HUES6 (cell line): Measurements from ENCODE around the gene TPPP3.

Experiments
- H3K27ac ChIP-seq: 2 replicates; pipeline ENCODE4 v1.7.0; 2013; ENCODE audit warnings: low read depth, mild to moderate bottlenecking, low read length, inconsistent platforms
- H3K27me3 ChIP-seq: 2 replicates; pipeline ENCODE4 v1.6.1; 2013; ENCODE audit warnings: low read length; ENCODE audit not compliant: control insufficient read depth, insufficient read depth
- H3K36me3 ChIP-seq: 2 replicates; pipeline ENCODE4 v1.6.1; 2013; ENCODE audit warnings: low read length; ENCODE audit not compliant: control insufficient read depth, insufficient read depth
- H3K4me1 ChIP-seq: 2 replicates; pipeline ENCODE4 v1.6.1; 2013; ENCODE audit warnings: low read length; ENCODE audit not compliant: control insufficient read depth, insufficient read depth
- H3K4me3 ChIP-seq: 2 replicates; pipeline ENCODE4 v1.5.1; 2013; ENCODE audit warnings: low read depth, low read length
- H3K9ac ChIP-seq: one replicate; pipeline ENCODE4 v1.6.1; 2013; ENCODE audit warnings: mild to moderate bottlenecking, low read length
- H3K9me3 ChIP-seq: 2 replicates; pipeline ENCODE4 v1.6.1; 2013; ENCODE audit warnings: low read depth, low read length; ENCODE audit not compliant: control insufficient read depth, insufficient read depth

Gene TPPP3

DNA sequence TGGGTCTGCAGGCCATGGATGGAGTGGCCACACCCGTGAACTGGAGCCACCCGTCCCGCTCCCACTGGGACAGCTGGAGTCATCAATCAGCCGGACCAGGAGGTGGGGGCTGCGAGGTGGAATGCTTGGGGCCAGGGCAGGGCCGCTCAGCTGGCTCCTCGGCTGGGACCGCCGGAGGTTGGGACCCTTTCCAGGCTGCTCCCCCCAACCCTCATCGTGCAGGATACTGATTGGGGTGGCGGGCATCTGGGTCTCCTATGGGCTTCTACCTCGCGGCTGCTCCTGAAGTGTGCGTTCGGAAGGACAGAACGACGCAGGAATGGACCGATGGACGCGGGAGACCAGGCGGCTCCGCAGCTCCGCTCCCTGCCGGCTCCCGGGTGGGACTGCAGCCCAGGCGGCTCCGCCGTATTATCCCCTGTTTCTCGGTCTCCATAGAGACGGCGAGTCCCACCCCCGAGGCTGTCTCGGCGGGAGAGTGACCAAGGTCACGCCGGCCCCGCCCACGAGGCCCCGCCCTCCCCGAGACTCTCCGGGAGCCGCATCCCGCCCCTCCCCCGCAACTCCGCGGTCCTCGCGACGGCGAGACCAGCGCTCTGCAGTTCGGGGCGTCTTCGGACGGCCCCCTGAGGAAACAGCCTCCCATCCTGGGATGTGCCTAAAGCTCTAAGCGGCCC is at the start of gene TPPP3:
Gene TPPP3, minus strand, starts transcription at position 388 of the 677 bp plus-strand sequence. CDS start 2,387 bp downstream, outside the sequence.
- Histone ChIP-seq H3K27me3 (peaks cover 63% of the 10 kb centered on the region), H3K27ac (no peak within 1 kb of the TSS), H3K4me1 (peaks cover 36% of the 10 kb centered on the region), H3K4me3 (peak within 1 kb of the TSS; percentile 50), H3K36me3 (no peaks in the 10 kb centered on the region), H3K9ac (no peak within 1 kb of the TSS), H3K9me3 (no peaks in the 10 kb centered on the region)

DNA sequence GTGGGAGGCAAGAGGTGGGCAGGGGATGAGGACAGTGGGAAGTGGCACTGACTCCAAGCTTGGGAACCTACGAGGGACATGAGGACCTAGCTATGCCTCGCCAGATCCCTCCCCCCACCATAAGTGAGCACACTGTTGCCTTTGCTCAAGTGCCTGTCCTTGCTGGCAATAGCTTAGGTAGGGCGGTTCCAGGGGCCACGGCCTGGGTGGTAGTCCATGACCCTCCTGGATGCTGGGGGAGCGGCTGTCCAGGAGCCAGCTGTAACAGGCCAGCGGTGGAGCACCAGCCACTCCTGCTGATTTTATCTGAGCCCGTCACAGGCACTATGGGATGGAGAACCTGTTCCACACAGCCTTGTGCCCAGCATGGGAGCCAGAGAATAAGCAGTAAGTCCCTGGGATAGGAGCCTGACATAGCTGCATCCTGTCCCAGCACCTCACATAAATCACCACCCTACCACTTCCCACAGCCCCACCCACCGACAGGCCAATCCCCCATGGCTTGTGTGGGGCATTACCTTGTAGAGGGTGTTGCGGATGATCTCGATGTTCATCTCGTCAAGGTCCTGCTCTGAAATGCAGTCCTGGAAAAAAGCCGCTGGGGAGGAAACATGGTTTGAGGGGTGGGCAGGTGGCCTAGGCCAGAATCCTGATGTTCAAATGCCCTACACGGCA is 49.4 kb upstream of the TPPP3 start:
- H3K9me3 ChIP-seq: no peaks in the 10 kb centered on the region
- H3K9ac ChIP-seq: no peak overlapping the region
- H3K27me3 ChIP-seq: no peaks in the 10 kb centered on the region
- H3K36me3 ChIP-seq: peaks cover 16% of the 10 kb centered on the region
- peaks cover 8% of the 10 kb centered on the region; the same call in 1 of the 2 replicates for H3K4me1 ChIP-seq
- no peak overlapping the region for H3K4me3 ChIP-seq
- H3K27ac ChIP-seq: no peak overlapping the region

DNA sequence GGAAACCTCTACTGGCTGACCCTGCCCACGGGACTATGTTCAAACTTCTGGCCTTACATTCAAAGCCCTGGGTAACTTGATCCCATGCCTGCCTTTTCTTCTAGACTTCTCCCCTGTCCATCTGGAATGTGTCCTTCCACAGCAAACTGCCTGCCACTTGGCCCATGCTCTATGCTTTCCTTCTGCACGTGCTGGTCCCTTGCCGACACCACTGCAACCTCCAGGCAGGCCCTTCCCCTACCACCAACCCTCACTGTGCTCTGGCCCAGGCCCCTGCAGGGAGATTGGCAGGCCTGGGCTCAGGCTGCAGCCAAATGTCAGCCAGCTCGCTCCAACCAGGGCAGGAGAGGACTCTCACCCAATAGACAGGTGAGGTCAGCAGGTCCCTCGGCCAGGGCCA is 48.6 kb upstream of the TPPP3 start:
- H3K4me3 ChIP-seq: no peak overlapping the region
- no peak overlapping the region for H3K27ac ChIP-seq
- H3K9ac ChIP-seq: no peak overlapping the region
- no peaks in the 10 kb centered on the region for H3K9me3 ChIP-seq
- H3K4me1 ChIP-seq: peaks cover 8% of the 10 kb centered on the region; the same call in 1 of the 2 replicates
- H3K27me3 ChIP-seq: no peaks in the 10 kb centered on the region
- H3K36me3 ChIP-seq: peaks cover 24% of the 10 kb centered on the region

DNA sequence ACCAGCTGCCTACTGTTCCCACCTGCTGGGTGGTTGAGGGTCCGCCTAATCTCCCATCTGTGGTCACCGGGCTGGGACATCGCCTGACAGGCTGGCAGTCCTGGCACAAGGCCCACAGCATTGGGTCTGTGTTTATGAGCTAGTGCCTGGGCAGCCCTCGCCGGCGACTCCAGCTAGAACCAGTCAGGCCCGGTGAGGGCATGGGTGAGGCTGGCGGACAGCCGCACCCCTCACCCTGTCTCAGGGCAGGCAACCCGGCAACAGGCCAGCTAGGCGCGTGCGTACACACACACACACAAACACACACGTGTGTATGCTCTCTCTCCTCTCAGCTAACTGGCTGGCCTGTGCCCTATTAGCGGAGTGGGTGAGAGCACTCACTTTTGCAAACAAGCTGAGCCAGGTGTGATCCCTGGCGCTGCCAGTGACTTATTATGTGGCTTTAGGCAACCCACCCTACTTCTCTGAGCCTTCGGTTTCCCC is 48.0 kb upstream of the TPPP3 start:
- Histone ChIP-seq H3K36me3 (peaks cover 30% of the 10 kb centered on the region), H3K27ac (no peak overlapping the region), H3K4me1 (peaks cover 8% of the 10 kb centered on the region; the same call in 1 of the 2 replicates), H3K27me3 (no peaks in the 10 kb centered on the region), H3K9ac (no peak overlapping the region), H3K4me3 (no peak overlapping the region), H3K9me3 (no peaks in the 10 kb centered on the region)

DNA sequence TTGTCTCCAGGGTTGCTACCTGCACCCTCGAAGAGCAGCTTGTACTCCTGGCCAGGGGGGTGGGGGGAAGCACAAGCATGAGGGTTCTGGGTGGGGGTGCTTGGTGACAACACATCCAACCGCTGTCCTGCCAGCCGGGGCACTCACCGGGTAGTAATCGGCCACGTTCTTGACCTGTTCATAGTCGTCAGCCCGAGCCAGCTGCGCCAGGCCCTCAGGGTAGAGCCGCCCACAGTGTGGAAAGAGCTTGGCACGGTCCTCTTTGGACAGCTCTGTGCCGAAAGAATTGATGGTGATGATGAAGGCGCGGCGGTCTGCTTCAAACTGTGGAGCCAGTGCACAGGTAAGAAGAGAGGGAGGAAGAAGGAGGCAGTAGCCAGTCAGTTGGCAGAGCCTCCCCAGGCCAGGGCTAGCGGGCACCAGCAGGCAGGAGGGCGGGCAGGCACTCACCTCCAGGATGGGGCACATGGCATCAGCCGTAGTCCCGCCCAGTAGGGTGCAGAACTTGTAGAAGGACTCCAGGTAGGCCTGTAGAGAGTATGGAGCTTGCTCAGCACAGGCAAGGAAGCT is 45.6 kb upstream of the TPPP3 start:
- Histone ChIP-seq H3K9me3 (no peaks in the 10 kb centered on the region), H3K27ac (no peak overlapping the region), H3K27me3 (no peaks in the 10 kb centered on the region), H3K36me3 (peaks cover 34% of the 10 kb centered on the region), H3K4me1 (0 out of 2 replicates have a peak, but pooled peaks cover 3% of the 10 kb centered on the region), H3K4me3 (no peak overlapping the region), H3K9ac (no peak overlapping the region)

DNA sequence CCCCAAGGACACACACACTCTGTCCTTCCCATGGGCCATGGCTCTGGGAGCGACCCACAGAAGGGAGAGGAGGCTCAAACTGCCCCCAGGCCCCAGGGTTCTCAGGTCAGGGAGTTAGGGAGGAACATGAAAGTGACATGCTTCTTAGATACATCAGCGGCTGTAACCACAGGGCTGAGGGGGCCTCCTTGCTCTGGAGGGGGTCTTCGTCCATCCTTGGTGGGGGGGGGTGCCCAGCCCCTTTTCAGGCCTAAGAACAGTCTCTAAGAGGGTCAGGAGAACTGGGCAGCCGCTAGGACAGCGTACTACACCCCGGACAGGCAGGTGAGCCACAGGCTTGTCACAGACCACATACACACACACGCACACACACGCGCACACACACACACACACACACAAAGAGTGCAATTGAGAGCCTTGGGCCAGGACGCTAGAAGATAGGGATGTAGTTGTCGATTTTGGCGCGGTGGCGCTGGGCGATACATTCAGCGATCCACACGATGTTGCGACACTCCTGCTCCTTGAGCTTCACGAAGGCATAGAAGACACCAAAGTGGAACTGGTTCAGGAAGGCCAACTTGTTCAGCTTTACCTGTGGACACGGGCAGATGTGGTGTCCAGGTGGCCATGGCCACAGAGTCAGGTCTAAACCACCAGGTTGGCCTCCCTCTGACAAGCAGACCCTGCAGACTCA is 44.9 kb upstream of the TPPP3 start:
- H3K9ac ChIP-seq: no peak overlapping the region

DNA sequence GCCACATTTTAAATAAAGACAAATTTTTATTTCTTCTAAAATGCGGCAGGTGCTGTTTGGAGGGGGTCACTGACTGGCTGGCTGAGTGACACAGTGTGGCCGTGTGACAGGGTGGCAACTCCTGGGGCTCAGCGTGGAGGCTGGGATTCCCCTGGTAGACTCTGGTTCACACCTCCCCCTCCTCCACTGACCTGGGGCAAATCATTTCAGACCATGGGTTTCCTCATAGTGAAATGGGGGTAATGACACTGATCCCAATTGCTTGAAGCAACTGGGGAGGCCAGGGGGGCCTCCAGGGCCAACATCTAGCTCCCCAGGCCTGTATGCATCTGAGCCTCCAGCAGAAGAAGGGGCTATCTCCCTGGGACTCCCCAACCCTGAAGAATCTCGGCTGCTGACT is 44.2 kb upstream of the TPPP3 start:
- Histone ChIP-seq H3K4me1 (peaks cover 12% of the 10 kb centered on the region), H3K27ac (no peak overlapping the region), H3K4me3 (no peak overlapping the region), H3K9ac (no peak overlapping the region), H3K9me3 (no peaks in the 10 kb centered on the region), H3K36me3 (peaks cover 34% of the 10 kb centered on the region), H3K27me3 (no peaks in the 10 kb centered on the region)

More for the DNA sequence above, 44.9 kb upstream of the TPPP3 start:
- peaks cover 4% of the 10 kb centered on the region; the same call in 1 of the 2 replicates for H3K4me1 ChIP-seq
- H3K27me3 ChIP-seq: no peaks in the 10 kb centered on the region
- H3K27ac ChIP-seq: no peak overlapping the region
- peaks cover 34% of the 10 kb centered on the region for H3K36me3 ChIP-seq
- no peak overlapping the region for H3K4me3 ChIP-seq
- no peaks in the 10 kb centered on the region for H3K9me3 ChIP-seq

DNA sequence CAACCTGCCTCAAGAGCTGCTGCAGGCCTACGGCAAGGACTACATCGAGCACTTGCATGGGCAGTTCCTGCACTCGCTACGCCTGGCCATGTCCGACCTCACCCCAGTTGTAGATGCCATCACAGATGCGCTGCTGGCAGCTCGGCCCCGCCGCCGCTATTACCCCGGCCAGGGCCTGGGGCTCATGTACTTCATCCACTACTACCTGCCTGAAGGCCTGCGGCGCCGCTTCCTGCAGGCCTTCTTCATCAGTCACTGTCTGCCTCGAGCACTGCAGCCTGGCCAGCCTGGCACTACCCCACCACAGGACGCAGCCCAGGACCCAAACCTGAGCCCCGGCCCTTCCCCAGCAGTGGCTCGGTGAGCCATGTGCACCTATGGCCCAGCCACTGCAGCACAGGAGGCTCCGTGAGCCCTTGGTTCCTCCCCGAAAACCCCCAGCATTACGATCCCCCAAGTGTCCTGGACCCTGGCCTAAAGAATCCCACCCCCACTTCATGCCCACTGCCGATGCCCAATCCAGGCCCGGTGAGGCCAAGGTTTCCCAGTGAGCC is 43.4 kb upstream of the TPPP3 start:
- Histone ChIP-seq H3K27me3 (peaks cover 2% of the 10 kb centered on the region; the same call in 1 of the 2 replicates), H3K36me3 (peaks cover 34% of the 10 kb centered on the region), H3K27ac (no peak overlapping the region)

DNA sequence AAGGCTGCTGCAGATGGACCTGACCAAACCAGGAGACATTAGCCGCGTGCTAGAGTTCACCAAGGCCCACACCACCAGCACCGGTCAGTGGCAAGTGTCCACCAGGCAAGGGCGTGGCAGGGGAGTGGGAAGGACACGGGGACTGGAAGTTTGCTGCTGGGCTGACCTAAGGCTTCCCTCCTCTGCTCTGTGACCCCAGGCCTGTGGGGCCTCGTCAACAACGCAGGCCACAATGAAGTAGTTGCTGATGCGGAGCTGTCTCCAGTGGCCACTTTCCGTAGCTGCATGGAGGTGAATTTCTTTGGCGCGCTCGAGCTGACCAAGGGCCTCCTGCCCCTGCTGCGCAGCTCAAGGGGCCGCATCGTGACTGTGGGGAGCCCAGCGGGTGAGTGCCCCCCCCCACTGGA is 42.5 kb upstream of the TPPP3 start:
- peaks cover 34% of the 10 kb centered on the region for H3K36me3 ChIP-seq
- H3K9me3 ChIP-seq: no peaks in the 10 kb centered on the region
- H3K27ac ChIP-seq: no peak overlapping the region
- no peak overlapping the region for H3K9ac ChIP-seq
- H3K4me1 ChIP-seq: peaks cover 19% of the 10 kb centered on the region
- no peak overlapping the region for H3K4me3 ChIP-seq
- peaks cover 7% of the 10 kb centered on the region; the same call in 1 of the 2 replicates for H3K27me3 ChIP-seq

More for the DNA sequence above, 43.4 kb upstream of the TPPP3 start:
- no peak overlapping the region for H3K4me3 ChIP-seq
- no peaks in the 10 kb centered on the region for H3K9me3 ChIP-seq
- no peak overlapping the region for H3K9ac ChIP-seq
- H3K4me1 ChIP-seq: peaks cover 18% of the 10 kb centered on the region

DNA sequence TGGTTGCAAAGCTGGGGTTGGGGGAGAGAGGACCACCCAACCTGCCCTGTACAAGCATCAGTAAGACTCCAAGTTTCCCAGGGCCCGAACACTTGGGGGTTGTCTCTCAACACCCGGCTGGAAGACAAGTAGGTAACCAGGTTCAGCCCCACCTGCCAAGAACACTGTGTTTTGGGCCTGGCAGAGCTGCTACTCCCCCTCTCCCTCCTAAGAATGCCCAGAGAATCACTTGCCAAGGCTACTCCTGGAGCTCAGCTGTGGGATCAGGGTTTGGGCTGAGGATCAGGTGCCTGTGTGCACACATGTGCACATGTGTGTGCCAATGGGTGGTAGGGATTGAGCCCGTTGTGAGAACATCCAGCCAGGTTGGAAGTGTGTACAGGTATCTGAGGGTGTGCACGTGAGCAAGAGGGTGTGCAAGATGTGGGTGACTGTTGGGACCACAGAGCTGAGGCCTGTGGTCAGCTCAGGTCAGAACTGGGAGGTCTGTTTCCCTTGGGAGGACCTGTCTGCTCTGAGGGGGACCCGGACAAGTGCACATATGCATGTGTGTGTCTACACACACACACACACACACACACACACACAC is 39.9 kb upstream of the TPPP3 start:
- peaks cover 39% of the 10 kb centered on the region for H3K4me1 ChIP-seq
- peaks cover 23% of the 10 kb centered on the region for H3K36me3 ChIP-seq
- no peaks in the 10 kb centered on the region for H3K9me3 ChIP-seq
- no peak overlapping the region for H3K27ac ChIP-seq
- H3K27me3 ChIP-seq: peaks cover 32% of the 10 kb centered on the region
- no peak overlapping the region for H3K9ac ChIP-seq
- no peak overlapping the region for H3K4me3 ChIP-seq
